HG02938 (cell line): ENCODE data around the gene GMDS.
"Not testable (repeated sequence)": the region's sequence is repeated elsewhere in the genome, so short reads cannot be mapped to it uniquely, and the experiment has no call there.

Experiments
- ATAC-seq: cut with Tn5 transposase; IDR thresholded peaks from one replicate; pipeline ENCODE4 v1.9.1; 2021; ENCODE audit warnings: mild to moderate bottlenecking, moderate library complexity; ENCODE audit not compliant: unreplicated experiment

GMDS gene

DNA sequence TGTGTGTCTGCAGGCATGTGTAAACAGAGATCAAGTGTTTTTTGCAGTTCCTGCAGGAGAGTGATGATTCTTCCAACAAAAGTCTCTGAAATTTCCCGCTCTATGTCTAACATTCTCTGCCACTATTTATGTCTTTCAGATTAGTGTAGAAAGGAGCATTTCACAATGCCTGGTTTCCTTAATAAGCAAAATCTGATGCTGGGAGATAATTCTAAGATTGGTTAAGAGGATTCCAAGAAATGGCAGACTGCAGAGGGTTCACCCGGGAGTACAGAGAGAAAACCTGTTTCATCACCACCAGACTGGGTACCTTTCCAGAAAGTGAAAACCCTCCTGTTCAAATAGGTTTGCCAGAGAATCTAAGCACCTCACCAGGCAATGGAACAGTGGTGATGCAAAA lies 573.0 kb downstream of the GMDS start:
- ATAC-seq, result no peak

DNA sequence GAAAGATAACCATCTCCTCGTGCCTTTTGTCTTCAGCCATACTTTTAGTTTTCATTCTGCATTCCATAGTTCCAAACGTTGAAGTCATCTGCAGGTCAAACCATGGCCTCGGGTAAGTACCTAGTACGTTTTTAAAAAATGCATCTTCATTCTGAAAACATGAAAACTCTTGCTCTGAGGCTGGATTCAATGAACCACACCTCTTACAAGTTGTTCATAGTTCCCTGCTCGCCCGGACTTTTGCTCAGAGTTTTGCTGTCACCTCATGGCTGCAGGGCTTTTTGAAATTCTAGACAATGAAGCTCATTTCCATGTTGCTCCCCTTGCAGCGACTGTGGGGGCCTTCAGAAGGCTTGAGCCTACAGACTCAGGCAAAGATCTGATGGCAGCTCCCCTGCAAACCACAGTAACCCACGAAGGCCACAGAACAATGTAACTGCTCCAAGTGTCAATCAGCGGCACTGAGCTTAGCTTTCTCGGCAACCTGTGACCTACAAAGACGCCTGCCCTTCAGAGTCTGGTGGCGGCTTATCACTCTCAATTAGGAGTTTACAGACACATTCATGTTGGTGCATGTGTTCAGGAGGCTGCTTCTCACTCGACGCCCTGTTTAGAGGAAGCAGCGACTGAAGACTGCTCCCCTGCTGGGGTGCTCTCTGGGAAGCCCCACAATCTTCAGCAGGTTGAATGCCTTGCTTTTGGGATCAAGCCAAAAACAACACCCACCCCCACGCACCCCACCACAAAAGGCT lies 574.5 kb downstream of the GMDS start:
- ATAC-seq, result no peak

DNA sequence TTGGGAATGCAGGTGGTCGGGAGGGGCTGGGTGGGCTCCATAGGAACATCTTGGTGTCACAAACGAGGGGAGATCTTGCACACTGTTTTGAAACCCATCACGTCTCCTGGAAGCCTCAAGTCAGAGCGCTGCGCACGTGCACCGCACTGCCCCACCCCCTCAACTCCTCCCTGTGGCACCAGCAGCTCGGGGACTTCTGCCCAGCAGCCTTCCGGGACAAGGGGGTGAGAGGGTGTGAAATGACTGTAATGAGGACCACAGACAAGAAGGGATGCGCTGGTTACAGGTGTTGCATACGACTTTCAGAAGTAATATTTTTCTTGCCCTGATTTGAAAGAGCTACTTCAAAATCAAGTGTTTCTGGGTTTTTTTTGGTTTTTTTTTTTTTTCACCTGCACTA lies 575.4 kb downstream of the GMDS start:
- ATAC-seq, result no peak

DNA sequence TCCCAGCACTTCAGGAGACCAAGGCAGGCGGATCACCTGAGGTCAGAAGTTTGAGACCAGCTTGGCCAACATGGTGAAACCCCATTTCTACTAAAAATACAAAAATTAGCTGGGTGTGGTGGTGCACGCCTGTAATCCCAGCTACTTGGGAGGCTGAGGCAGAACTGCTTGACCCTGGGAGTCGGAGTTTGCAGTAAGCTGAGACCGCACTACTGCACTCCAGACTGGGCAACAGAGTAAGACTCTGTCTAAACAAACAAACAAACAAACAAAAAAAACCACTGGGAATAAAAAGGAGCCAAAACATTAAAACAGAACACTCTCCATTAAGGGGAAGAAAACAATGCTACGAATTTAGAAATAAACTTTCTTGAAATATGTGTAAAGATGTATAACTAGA lies 576.9 kb downstream of the GMDS start:
- ATAC-seq, result not testable (repeated sequence)

DNA sequence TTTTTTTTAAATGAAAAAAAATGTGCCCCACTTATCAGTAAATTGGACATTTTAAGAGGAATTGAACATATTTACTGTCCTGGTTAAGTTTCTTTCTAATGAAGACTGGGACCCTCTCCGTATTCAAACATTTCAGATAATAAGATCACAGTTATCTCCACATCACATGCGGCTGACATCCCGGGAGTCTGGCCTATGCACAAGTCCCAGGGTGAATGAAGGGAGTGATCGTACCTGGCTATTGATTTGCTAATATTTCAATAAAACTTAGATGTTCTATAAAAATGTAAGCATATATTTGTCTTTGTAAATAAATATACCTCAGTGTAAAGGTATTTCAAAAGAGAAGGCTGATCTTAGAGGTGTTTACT lies 577.6 kb downstream of the GMDS start:
- ATAC-seq, result no peak

DNA sequence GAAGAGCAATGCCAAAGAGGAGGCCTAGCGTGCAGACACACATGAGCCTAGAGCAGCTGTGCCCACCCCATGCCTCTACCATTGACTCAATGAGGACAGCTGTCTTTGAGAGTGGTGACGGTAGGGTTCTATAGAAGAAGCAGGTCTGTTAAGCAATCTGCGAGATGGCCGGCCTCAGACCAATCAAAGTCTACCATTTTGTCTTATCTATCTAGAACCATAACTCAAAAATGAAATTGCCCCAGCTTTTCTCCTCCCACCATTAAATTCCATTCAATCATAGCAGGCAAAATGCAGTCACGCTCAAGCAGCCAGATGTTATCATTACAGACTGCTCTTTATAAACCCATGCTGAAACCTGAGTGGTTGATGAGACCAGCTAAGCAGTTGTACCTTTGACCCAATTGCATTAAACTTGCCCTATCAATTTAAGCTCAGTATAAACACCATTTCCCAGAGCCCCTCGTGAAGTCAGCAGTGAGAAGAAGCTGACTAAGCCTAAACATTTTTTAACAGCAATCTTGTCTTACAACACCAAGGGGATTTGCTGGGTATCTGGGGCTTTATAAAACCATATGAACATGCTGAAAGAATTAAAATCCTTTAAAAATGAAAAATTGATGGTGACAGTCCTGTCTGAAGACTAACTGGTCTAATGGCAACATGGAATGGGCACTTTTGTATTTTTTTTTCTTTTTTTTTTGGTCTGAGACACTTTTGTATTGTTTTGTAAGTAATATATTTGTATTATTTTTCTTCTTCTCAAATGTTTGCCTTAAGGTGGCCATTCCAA lies 578.2 kb downstream of the GMDS start:
- no peak for ATAC-seq

DNA sequence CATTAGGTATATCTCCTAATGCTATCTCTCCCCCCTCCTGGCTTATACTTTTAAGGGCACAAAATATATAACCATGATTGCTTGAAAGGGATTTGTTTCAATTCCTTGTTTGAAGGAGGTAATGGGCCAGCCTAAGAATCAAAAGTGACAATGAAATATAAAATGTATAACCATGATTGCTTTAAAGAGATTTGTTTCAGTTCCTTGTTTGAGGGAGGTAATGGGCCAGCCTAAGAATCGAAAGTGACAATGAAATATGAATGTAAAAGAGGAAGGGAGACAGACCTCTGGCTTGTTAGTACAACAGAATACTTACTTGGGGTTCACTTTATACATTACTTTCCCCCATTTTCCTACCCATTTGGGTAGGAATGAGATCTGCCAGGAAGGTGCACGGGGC lies 580.2 kb downstream of the GMDS start:
- peak; percentile 98 for ATAC-seq

DNA sequence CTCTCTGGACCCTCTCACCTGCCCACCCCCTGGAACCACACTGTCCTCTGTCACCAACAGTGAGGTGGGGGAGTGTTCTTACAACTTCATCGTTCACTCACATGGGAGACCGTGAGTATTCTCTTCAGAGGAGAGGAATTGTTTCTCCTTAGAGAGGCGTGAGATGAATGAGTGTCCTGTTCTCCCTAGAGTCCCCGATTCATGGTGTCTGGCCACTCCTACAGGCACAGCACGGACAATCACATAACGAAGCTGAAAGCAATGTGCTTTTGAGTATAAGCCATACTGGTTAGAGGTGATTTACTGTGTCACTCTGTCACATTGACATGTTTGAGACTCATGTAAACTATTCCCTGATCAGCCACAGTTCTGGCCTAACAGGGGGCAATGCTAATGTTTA lies 581.1 kb downstream of the GMDS start:
- no peak for ATAC-seq

DNA sequence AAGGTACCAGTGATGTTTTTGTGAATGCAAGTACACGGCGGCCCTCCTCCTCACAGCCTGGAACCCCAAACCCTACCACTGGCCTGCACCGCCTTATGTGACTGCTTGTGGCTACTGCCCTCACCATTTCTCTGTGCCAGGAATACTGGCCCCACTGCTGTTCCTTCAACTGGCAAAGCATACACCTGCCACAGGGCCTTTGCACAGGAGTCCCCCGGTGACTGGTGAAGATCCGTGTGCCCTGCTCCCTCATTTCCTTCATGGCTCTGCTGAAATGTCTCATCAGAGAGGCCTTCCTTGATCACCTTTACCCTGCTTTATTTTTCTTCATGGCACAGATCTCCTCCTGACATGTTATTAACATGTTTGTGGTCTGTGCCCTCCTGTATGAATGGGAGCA lies 581.9 kb downstream of the GMDS start:
- ATAC-seq, result no peak

DNA sequence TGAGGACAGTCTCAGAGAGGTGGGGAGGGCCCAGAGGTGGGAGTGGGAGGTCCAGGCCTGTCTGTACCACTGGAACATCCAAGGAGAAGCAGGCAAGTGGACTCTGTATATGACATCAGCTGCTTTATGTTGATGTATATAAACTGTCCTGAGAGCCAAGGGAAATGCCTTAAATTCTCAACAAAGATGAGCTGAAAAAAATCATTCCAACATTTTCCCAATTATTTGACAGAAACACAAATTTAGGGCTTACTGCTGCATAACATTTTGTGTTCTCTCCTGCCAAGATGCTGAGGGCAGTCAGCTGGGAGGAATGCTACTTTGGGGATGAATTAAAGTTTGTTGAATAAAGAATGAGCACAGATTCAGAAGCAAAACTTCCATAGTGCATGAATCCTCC lies 582.9 kb downstream of the GMDS start:
- no peak for ATAC-seq

DNA sequence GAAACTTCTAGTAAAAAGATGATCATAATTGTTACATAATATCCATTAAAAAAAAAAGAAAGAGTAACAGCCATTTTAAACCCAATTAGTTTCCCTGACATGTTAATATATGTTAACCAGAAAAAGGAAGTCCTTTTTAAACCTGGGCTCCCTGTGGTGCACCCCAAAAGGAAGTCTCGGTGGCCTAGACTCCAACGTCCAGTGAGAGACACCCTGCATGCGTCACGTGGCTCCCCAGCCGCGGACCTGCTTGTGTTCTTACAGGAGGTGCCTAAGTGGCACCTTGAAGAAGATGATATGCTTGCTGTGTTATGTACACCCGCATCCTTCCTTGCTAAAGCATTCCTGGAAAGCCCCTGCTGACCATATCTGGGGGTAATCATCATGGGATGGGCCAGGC lies 585.6 kb downstream of the GMDS start:
- no peak for ATAC-seq

DNA sequence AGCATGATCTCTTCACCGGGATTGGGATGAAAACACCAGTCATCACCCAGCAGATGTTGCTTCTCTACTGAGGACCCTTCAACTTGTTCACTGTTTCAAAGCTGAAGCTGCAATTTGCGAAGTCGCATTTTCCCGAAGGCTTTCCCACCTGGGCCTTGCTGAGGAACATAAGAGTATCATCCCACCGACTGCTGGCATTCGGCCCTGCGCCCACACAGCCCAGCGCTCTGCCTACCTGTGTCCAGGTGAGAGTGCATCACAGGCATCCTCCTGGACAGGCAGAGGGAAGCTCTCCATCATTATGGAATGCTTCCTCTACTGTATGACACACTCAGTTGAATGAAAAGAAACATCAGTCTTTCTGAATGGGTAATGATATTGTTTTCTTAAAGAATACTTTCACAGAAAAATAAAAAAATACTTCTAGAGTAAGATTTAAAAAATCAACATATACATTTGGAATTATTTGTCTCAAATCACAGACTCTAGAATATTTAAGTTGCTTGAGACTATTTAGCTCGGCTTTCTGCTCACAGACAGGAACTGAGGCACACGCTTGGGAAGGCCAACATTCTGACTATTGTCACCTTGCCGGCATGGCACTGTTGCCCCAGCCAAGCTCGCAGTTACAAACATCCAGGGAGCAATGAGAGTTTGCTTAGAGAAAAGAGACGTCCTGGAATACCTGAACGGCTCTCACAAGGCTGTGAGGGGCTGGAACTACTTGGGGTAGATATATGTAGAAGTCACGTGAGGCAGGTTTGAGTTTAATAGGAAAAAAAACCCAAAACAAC lies 587.0 kb downstream of the GMDS start:
- no peak for ATAC-seq

DNA sequence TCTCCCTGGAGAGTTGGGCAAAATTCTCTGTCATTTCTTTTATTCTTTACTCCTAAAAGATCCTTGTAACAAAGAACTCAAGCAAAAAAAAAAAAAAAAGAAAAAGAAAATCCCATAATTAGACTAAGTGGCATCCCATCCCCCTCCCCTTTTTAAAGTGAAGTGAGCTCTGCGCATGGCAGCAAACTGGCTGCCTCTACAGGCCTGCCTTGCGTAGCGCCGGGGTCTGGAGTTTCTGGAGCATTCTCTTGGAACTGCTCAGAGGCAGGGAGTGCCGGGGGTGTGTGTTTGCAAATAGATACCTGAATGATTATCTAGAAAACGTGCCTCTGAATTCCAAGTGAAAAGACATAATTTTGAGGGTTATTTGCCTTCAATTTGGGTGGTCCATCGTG lies 587.6 kb downstream of the GMDS start:
- ATAC-seq, result no peak

DNA sequence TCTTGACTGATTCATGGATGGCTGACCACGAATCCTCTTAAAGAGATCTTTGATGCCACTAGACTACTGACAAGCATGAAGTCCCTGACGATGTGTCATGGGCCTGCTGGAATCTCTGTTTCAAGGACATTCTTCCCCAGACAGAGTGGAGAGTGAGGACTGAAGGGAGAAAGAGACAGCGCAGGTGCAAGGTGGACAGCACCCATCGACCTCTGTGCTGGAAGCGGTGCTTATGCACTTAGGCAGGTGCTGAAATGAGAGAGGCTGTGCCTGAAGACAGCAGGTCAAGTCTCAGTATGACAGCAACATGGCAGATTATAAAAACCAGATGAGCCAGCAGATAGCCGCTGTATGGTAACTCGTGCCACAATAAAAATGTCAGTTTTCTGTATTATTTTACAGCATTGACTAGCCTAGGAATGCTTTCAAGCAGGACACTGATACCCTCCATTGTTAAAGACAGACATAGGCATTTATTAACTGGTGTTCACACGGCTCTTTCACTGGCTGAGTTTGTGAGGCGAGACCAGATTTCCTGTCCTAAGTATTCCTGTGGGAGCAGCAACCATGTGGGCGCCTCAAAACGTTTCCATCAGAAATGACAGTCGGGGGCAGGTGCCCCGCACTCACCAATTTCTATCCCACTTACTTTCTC lies 588.2 kb downstream of the GMDS start:
- ATAC-seq, result no peak

DNA sequence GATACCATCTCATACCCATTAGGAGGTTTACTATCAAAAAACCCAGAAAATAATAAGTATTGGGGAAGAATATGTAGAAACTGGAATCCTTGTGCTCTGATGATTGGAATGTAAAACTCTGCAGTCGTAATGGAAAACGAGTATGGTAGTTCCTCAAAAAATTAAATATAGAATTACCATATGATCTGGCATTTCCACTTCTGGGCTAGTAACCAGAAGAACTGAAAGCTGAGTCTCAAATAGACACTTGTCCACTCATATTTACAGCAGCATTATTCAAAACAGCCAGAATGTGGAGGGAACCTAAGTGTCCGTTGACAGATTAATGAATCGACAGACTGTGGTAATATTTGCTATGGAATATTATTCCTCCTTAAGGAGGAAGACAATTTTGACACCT lies 591.4 kb downstream of the GMDS start:
- ATAC-seq, result no peak

DNA sequence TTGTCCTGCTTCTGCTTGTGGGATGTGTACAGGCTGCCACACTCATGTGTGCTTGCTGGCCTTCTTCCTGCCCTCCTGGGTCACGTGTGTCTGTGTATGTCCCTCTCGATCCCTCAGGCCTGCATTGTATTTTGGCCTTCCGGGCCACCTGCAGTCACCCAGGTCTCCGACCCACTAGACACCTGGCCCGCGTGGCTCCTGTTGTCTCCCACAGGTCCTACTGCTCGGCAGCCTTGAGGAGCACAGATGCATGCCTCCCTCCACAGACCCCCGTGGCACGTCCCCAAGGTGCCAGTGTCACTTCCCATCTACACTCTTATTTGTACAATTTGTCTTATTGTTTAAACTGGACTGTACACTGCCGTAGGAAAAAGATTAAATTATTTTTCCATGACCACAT lies 592.6 kb downstream of the GMDS start:
- no peak for ATAC-seq

DNA sequence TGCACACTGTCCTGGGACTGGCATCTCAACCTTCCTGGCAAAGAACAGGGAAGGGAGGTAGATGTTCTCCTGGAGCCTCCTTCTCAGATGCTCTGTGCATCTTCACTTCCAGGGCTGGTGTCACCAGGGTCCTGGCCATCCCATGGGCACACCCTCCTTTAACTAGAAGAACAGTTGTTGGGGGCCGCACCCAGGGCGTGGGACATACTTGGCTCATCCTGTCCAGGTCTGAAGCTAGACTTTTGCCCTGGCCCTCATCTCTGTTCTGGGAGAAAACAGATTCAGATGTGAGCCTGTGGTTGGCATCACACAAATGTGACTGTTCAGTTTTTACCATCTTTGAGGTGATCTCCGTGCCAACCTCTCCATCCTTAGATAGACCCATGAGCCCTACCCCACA lies 594.0 kb downstream of the GMDS start:
- ATAC-seq, result no peak

DNA sequence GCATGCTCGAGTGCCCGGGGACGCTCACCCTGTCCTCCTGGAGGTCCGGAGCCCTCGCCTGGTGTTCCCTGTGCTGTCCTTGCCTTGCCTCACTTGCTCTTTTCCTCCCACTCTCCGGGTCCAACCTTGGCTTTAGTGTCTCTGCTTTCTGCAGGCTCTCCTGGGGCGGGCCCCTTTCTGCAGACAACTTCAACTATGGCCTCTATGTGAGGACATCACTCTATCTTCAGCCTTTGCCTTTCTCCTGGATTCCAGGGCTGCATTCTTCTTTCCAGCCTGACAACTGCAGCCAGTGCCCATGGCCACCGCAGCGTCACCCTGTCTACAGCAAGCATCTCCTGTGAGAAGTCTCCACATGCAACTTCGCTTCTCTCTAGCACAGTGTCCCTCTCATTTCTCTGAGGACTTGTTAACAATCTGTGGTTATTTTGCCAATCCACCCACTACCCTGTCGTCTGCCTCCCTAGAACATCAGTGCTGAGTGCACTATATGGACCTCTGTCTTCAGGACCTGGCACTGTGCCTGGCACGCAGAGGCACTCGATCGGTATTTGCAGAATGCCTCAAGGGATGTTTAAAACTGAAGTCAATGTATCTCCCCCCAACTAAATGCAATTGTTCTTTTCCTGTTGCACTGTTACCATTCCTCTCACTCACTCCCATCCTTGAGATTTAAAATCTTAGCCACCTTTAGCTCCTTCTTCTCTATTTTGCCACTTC lies 599.8 kb downstream of the GMDS start:
- ATAC-seq, result no peak

DNA sequence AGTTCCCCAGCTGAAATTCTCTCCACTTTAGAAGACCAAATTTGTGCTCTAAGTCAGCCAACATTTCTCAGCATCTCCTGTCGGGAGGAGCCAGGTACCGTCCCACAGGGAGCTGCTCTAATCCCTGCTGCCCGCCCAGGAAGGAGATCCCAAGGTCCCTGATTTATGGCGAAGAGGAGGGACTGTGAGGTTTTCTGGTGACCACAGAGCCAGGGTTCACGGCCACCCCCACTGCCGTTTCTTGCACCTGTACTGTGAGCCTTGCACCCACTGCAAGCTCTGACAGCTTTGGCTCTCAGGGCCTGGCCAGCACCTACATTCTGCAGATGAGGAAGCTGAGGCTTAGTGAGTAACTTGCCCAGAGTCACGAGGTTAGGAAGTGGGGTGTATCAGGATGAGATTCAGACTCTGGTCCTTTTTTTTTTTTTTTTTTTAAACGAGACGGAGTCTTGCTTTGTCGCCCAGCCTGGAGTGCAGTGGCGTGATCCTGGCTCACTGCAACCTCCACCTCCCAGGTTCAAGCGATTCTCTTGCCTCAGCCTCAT lies 600.8 kb downstream of the GMDS start:
- no peak for ATAC-seq

DNA sequence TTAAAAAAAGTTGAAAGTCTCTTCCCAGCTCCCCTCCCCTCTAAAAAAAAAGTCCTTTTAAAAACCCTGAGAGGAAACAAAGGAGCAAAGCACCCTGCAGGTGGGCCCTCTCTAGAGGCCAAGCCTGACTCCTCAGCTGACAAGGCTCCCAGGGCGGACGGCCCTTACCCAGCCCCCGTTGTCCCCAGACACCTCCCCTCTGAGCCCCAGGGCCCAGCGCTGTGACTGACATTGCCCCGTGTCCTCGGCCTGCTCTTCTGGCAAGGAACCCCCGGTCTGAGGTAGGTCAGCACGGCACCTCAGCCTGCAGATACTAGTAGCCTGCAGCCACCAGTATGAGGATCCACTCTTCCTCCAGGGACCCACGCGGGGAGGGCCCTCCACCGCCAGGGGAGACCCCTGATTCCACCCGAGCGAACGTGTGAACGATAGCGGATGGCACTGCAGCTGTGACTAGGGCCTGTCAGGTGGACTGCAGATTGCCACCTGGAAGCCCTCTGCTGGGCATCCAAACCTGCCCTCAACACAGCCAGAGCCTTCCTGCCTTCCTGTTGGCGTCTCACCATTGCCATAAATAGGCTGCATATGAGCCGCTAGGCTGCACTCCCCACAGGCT lies 601.5 kb downstream of the GMDS start:
- no peak for ATAC-seq
